ENCODE results near the gene KCNK7.
"Not testable (repeated sequence)": the region's sequence is repeated elsewhere in the genome, so short reads cannot be mapped to it uniquely, and the experiment has no call there.

The KCNK7 gene

GRCh38 chr11:65571420-65571819, 24.2 kb downstream of the KCNK7 start:
- no peak for DNase-seq

- peak; percentile 98 for DNase-seq
Measured at GRCh38 chr11:65569973-65570918, 25.4 kb downstream of the KCNK7 start, which contains the start of gene ZNRD2. TSS of gene ZNRD2 (plus strand) at chr11:65570477. CDS start at chr11:65570492, 15 bp downstream.

- DNase-seq = no peak
Measured at GRCh38 chr11:65569164-65569972, 26.2 kb downstream of the KCNK7 start.

GRCh38 chr11:65565624-65566453, 29.8 kb downstream of the KCNK7 start:
- no peak for DNase-seq

- not testable (repeated sequence) for DNase-seq
Measured at GRCh38 chr11:65564879-65565559, 30.6 kb downstream of the KCNK7 start.

- no peak for DNase-seq
Measured at GRCh38 chr11:65563601-65564000, 32.0 kb downstream of the KCNK7 start.

- no peak for DNase-seq
Measured at GRCh38 chr11:65562788-65563187, 32.8 kb downstream of the KCNK7 start.

GRCh38 chr11:65562020-65562419, 33.6 kb downstream of the KCNK7 start:
- DNase-seq = no peak

- DNase-seq = peak; percentile 35
Measured at GRCh38 chr11:65560555-65561418, 34.8 kb downstream of the KCNK7 start.

- peak; percentile 50 for DNase-seq
Measured at GRCh38 chr11:65559951-65560537, 35.6 kb downstream of the KCNK7 start.

- no peak for DNase-seq
Measured at GRCh38 chr11:65559535-65559934, 36.1 kb downstream of the KCNK7 start.

- DNase-seq = no peak
Measured at GRCh38 chr11:65558930-65559509, 36.6 kb downstream of the KCNK7 start.

- peak; percentile 49 for DNase-seq
Measured at GRCh38 chr11:65558002-65558929, 37.3 kb downstream of the KCNK7 start, which contains the start of gene LTBP3. TSS of gene LTBP3 (minus strand) at chr11:65558359. CDS start at chr11:65557959, 400 bp downstream.

GRCh38 chr11:65557280-65558001, 38.2 kb downstream of the KCNK7 start:
- no peak for DNase-seq

GRCh38 chr11:65556470-65557279, 38.9 kb downstream of the KCNK7 start:
- DNase-seq = no peak

GRCh38 chr11:65555693-65556231, 39.8 kb downstream of the KCNK7 start:
- peak; percentile 85 for DNase-seq

GRCh38 chr11:65554842-65555430, 40.7 kb downstream of the KCNK7 start:
- no peak for DNase-seq

All from T1000 (cell line).